GM18508 (cell line): Measurements from ENCODE around the gene COX7C.
"Not testable (repeated sequence)": the region's sequence is repeated elsewhere in the genome, so short reads cannot be mapped to it uniquely, and the experiment has no call there.

Experiments used
- ATAC-seq: cut with Tn5 transposase; IDR thresholded peaks from one replicate; pipeline ENCODE4 v1.9.1; 2021; ENCODE audit warnings: moderate number of reproducible peaks; ENCODE audit not compliant: insufficient read depth, unreplicated experiment

The COX7C gene

DNA sequence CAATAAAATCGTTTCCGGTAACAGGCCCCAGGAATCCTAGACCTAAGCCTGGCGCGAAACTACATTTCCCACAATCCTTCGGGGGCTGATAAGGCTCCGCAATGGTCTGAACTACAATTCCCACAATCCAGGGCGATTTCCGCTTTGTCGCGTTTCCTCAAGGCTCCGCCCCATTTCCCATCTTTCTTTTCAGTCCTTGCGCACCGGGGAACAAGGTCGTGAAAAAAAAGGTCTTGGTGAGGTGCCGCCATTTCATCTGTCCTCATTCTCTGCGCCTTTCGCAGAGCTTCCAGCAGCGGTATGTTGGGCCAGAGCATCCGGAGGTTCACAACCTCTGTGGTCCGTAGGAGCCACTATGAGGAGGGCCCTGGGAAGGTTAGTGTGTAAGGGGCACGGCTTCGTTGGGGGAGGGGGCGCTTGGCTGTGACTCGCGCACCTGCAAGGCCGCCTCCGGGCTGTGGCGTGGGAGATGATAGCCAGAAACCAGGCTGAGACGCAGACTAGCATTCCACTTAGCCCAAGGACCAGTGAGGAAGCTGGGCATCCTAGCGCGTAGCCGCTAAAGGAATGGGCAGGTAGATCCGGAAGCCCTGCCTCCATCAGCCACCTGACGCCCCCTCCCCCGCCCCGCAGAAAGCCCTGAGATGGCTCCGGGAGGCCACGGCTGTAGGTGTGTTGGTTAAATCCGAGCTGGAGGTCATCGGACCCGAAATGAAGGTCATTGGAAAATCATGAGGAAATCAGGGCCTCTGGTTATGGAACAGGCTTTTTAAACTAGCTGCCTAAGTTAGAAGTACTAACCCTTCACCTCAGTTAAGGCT is at the start of gene COX7C:
Gene COX7C (plus strand): TSS at position 186 of the 821 bp plus-strand sequence. CDS start 115 bp downstream, at position 301.
- peak; percentile 99 for ATAC-seq

GRCh38 chr5:86569522-86570426 is 48.0 kb upstream of the COX7C start:
- ATAC-seq = not testable (repeated sequence)

- ATAC-seq = no peak
These were observed 47.2 kb upstream of the COX7C start for GRCh38 chr5:86570427-86571083.

- ATAC-seq = not testable (repeated sequence)
These were observed 46.6 kb upstream of the COX7C start for GRCh38 chr5:86571109-86571508.

- no peak for ATAC-seq
These were observed 44.8 kb upstream of the COX7C start for GRCh38 chr5:86572825-86573517.

GRCh38 chr5:86579502-86579901 is 38.2 kb upstream of the COX7C start:
- ATAC-seq = no peak

GRCh38 chr5:86596476-86596875 is 21.3 kb upstream of the COX7C start:
- no peak for ATAC-seq

GRCh38 chr5:86605881-86606280 is 11.9 kb upstream of the COX7C start:
- no peak for ATAC-seq

DNA sequence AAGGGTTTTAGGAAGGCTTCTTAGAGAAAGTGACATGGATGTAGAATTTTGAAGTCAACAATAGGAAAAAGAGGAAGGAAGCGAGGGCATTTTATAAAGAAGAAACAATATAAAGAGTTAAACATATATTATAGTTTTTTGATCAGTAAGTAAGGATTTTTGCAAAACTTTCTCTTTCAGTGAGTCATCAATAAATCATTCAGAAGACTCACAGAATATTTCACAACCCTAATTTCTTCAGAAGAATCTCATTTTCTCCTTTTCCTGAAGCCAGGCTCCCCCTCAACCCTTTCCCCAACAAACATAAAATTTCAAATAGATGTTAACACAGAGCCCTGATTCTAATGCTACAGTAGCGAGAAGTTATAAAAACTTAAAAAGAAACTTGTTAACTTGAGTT is 4.3 kb upstream of the COX7C start:
- no peak for ATAC-seq

- ATAC-seq = no peak
These were observed 409 bp upstream of the COX7C start for GRCh38 chr5:86617309-86617755.

DNA sequence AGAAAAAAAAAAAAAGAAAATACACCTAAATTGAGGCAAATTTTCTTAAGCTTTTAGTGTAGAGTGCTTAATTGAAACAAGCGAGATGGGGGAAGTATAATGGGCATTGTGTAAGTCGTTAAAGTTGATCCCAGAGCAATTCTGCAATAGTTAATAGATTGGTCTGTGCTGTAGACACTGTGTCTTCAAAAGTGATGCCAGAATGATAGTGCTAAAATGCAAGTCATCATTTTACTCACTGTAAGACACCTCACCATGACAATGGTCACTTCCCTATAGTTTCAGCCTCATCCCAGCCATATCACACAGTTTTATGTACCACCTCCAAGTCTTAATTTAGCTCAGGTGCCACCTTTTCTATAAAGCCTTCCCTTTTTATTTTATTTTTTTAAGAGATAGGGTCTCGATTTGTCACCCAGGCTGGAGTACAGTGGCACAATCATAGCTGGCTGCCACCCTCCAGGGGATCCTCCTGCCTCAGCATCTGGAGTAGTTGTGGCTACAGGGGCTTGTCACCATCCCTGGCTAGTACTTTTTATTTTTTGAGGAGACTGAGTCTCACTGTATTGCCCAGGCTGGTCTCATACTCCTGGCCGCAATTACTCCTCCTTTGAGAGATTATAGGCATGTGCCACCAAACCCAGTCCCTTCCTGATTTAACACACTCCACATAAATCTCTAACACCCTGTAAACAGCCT is 6.2 kb downstream of the COX7C start:
- no peak for ATAC-seq

GRCh38 chr5:86625148-86625547 is 7.4 kb downstream of the COX7C start:
- ATAC-seq = no peak

GRCh38 chr5:86626149-86626548 is 8.4 kb downstream of the COX7C start:
- no peak for ATAC-seq

GRCh38 chr5:86631165-86631564 is 13.4 kb downstream of the COX7C start:
- ATAC-seq = no peak

DNA sequence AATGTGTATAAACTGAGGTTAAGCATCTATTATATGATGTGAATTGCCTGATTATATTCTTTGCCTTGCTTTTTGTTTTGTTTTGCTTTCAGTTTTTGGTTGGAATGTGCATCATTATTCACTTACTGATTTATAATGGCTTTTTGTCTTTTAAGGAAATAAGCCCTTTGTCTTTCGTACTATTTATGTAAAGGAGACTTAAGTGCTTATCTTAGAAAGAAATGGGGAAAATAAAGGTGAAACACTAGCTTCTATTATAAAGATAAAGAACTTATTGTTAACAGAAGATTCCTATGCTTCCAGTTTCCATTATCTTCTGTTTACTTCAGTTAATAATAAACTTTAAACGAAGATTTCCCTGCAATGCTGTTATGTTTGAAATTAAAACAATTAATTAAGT is 23.3 kb downstream of the COX7C start:
- ATAC-seq = no peak

DNA sequence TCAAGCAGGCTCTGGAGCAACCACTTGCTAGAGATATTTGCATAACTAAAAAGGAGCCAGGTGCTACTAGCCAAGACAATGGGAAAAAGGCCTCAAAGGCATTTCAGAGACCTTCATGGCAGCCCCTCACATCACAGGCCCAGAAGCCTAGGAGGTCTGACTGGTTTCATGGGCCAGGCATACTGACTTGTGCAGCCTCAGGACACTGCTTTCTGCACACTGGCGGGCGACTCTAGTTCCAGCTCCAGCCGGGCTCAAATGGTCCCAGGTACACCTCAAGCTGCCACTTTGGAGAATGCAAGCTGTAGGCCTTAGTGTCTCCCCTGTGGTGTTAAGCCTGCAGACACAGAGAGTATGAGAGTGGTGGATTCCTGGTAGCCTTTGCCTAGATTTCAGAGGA is 27.1 kb downstream of the COX7C start:
- ATAC-seq = no peak

DNA sequence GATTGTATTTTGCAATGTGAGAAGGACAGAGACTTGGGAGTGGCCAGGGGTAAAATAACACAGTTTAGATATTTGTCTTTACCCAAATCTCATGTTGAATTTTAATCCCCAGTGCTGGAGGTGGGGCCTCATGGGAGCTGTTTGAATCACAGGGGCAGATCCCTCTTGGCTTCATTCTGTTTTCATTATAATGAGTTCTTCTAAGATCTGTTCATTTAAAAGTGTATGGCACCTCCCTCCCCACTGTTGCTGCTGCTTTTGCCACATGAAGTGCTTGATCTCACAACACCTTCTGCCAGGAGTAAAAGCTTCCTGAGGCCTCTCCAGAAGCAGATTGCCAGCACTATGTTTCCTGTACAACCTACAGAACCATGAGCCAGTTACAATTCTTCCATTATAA is 28.1 kb downstream of the COX7C start:
- no peak for ATAC-seq

- ATAC-seq = no peak
These were observed 28.9 kb downstream of the COX7C start for GRCh38 chr5:86646671-86647070.

GRCh38 chr5:86649832-86650505 is 32.2 kb downstream of the COX7C start:
- ATAC-seq = no peak
